Activated CD4-positive, CD25-positive, alpha-beta regulatory T cell treated with anti-CD3 and anti-CD28 coated beads, Interleukin-2, amount 50 U/mL, for 24 hours (primary cell): ENCODE measurements around the gene ZPR1.
"Not testable (repeated sequence)": the region's sequence is repeated elsewhere in the genome, so short reads cannot be mapped to it uniquely, and the experiment has no call there.

Experiments used
- ATAC-seq, 2 donors: fragments of 150-1000 bp; cut with Tn5 transposase; one replicate each; pipeline ENCODE4 v1.10.0; 2021; ENCODE audit warnings: mild to moderate bottlenecking in 1 of 2, moderate library complexity in 1 of 2

The ZPR1 gene

DNA sequence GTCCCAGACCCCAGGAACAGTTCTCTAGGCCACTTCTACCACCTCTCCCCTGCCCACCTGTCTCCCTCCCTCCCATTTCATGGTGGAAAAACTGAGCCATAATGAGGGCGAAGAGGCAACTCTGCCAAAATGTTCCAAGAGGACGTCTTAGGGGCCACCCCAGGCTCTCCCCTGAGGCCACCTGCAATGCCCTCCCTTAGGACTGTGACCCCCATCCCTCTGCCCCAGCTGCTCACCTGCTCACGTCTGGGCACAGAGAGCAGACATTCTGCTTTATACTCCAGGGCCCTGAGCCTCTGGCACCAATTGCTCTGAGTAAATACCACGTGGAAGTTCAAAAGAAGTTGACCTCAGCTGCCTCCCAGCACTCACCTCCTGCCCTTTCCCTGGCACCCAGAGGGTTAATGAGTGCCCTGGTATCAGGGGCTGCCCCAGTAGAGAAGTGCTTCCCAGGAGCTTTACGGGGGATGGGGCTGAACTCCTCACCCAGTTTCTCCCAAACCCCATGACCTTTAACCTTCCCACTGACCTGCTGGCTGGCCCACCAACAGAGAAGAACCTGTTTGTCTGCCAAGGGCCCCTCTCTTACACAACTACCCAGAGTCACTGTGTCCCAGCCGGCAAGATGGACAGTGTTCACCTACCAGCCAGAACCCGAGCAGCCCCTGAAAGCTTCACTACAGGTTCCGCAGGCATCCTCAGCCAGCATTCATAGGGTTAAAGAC, 4.5 kb upstream of the ZPR1 start:
- ATAC-seq, result no peak

- no peak for ATAC-seq
Observed at GRCh38 chr11:116791813-116792143, 4.0 kb upstream of the ZPR1 start, which contains the start of gene APOA5. TSS of gene APOA5 (minus strand) at chr11:116791879. CDS start at chr11:116791860, 19 bp downstream.

DNA sequence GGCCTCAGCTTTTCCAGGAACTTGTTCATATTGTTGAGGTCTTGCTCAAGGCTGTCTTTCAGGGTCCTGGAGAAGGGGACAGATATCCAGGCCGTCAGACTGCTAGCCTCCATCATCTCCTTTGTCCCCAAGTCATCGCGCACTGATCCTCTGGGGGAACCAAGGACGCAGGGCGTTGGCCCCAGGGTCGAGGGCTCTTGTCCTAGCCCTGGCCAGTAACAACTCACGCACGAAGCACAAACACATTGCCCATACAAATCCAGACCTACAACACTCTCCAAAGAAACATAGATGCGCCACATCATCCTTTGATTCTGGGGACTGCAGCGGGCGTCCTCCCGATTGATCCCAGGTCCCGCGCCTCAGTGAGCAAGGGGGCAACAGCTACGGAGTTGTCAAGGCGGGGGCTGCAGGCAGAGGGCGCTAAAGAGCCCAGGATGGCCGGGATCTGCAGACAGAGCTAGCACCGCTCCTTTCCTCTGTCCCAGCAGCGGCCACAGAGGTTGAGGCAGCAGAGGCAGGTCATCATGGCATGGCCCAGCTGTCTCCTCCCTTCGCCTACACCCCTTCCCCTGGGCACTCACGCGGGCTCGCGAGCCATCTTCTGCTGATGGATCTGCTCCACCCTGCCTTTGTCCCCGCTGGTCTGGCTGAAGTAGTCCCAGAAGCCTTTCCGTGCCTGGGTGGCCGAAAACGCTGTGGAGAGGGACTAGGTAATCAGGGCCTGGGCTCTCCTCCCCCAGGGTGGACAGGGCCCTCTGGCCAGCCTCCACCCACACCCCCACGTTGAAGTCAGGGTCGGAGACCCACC, 3.4 kb upstream of the ZPR1 start:
- ATAC-seq, result peak; percentile 46 to 52

- no peak for ATAC-seq
Observed at GRCh38 chr11:116790167-116791001, 2.6 kb upstream of the ZPR1 start.

DNA sequence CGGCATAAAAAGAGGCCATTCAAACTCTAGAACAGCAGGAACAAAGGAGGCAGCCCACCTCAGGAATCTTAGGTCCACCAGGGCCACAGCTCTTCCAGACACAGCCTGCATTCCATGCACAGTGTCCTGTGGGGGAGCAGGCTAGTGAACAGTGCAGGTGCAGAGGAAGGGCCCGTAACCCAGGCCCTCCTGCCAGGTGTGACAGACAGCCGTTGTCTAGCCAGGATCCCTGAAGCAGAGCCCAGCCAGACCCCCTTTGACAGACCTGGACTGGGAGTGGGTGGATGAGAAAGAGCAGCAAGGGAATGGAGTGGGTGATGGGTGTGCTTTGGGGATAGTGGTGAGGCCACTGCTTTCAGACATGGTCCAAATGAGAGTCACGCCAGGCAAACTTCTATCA, 1.2 kb upstream of the ZPR1 start:
- ATAC-seq, result no peak

GRCh38 chr11:116788534-116788933, 711 bp upstream of the ZPR1 start:
- ATAC-seq, result no peak

- peak in 1 of 2 donors; percentile 13 for ATAC-seq
Observed at GRCh38 chr11:116787436-116787785, 412 bp downstream of the ZPR1 start.

DNA sequence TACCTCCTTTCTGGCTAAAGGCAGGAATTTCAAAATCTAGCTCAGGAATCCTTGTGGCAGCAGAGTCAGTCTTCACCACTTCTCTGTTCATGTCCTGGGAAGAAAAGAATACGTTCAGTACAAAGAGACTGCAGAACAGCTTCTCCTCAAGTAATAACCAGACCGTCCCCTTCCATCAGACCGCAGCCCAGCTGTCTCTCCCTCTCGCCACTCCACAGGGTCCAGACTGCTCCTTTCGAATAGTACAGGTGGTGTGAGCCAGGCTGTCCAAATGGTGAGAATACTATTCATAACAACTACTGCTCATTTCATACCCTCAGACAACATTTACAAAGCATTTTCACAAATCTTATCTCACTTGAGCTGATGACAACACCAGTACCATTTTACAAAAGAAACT, 857 bp downstream of the ZPR1 start:
- no peak for ATAC-seq

GRCh38 chr11:116786326-116786725, 1.5 kb downstream of the ZPR1 start:
- ATAC-seq, result no peak

DNA sequence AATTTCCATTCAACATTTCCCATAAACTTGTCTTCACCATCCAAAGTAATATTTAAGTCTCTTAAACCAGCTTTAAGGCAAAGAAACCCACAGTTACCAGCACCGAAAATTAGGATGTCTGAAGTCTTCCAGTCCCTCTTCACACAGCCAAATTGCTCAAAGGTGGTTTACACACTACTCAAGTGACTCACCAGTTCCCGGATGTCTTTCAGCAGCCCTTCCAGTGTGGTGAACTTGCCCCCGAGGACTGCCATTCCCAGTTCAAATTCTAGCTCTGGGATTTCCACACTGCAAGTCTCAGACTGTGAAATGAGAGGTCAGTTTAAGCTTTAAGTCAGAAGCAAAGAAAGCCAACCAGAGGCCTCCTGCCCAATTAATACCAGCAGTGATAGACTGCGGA, 5.1 kb downstream of the ZPR1 start:
- ATAC-seq, result peak in 1 of 2 donors; percentile 50

GRCh38 chr11:116778556-116778955, 9.3 kb downstream of the ZPR1 start:
- ATAC-seq, result no peak

DNA sequence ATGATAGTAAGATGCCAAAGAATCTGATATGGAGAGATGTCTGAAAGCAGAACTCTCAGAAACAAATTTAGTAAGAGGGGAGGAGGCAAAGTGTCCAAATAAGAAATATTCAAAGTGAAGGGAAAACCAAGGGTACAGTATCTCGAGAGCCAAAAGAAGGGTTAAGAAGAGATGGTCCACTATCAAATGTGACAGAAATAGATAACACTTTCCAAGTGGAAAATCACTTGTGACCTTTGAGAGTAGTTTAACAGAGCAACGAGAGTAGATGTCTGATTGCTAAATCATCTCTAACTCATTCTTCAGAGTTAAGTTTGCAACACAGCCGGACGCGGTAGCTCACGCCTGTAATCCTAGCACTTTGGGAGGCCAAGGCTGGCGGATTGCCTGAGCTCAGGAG, 10.8 kb downstream of the ZPR1 start:
- no peak for ATAC-seq

GRCh38 chr11:116776522-116776984, 11.3 kb downstream of the ZPR1 start:
- ATAC-seq, result no peak

DNA sequence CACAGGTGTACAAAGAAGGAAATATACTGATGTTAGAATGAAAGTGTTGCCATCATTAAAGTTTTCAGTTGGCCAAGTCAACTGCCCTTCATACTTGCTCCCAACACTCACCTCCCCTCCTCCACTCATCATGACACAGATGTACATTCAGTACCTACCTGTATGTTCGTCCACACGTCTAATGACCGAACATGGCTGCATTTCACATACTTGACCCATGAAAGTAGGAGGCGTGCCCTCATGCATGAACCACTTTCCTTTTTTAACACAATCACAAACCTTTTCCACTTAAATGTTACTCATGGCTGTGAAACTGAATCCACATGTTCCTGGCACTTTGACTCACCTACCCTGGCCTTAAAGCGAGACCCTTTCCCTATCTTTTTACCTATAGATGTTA, 11.8 kb downstream of the ZPR1 start:
- ATAC-seq, result no peak

GRCh38 chr11:116774661-116775060, 13.2 kb downstream of the ZPR1 start:
- no peak for ATAC-seq

GRCh38 chr11:116773203-116774097, 14.4 kb downstream of the ZPR1 start:
- ATAC-seq, result peak in 1 of 2 donors; percentile 39

- ATAC-seq, result peak; percentile 90 to 91
Observed at GRCh38 chr11:116772443-116773202, 15.2 kb downstream of the ZPR1 start, which contains the start of gene BUD13. TSS of gene BUD13 (minus strand) at chr11:116772987. CDS start at chr11:116772964, 23 bp downstream.

DNA sequence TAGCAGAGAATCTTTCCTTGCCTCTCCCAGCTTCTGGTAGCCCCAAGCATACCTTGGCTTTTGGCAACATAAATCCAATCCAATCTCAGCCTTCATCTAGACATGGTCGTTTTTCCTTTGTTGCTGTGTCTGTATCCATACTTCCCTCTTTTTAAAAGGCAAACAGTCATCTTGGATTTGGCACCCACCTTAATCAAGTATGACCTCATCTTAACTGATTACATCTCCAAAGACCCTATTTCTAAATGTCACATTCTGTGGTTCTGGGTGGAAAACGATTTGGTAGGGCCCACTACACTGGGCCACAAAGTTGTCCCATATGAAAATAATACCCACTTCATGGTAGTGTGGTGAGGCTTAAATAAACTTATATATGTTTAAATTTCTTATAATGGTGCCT, 15.9 kb downstream of the ZPR1 start:
- ATAC-seq, result no peak

DNA sequence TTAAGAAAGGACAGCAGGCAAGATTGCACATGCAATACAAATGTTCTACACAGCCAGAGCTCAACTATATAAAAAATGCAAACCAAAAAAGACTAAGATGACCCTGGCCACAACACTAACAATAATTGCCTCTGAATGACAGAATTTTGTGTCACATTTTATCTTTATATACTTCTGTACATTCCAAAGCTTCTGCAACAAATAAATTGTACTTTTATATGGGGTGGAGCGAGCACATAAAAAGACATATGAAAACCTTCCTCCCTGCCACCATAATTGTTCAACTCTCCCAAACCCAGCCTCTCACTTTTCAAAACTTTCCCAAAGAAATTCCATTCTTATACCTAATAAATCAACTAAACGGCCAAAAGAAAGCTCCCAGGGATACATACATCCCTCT, 25.7 kb downstream of the ZPR1 start:
- no peak for ATAC-seq

- not testable (repeated sequence) for ATAC-seq
Observed at GRCh38 chr11:116756044-116756443, 31.8 kb downstream of the ZPR1 start.

- no peak for ATAC-seq
Observed at GRCh38 chr11:116750070-116750718, 37.6 kb downstream of the ZPR1 start.
